Daoy (cell line): ENCODE data around the gene GTF3C5. TPM values are rescaled to one million over a fixed set of nuclear protein-coding genes. Genes with fewer than 3 reads are reported as not detected.

Experiments
- DNase-seq: peaks from one replicate; pipeline ENCODE4 v3.0.0-alpha.2; 2015; ENCODE audit warnings: low read depth
- total RNA-seq: library from RNA; depleted of rRNA; stranded (reverse); fragments of >200 nt; shearing (Covaris generic); gene quantifications from 2 replicates; pipeline ENCODE4 v1.2.3, GENCODE V29; 2014

The GTF3C5 gene
- total RNA-seq, 1 experiment from 2014 or later: 118 TPM

- DNase-seq: no peak
Measured at GRCh38 chr9:133031130-133031422, 279 bp downstream of the GTF3C5 start.

- DNase-seq: peak; percentile 21
Measured at GRCh38 chr9:133031496-133031911, 707 bp downstream of the GTF3C5 start.

GRCh38 chr9:133032171-133032570 lies 1.4 kb downstream of the GTF3C5 start:
- no peak for DNase-seq

GRCh38 chr9:133035669-133036068 lies 4.9 kb downstream of the GTF3C5 start:
- DNase-seq: no peak

- DNase-seq: no peak
Measured at GRCh38 chr9:133037775-133038515, 7.1 kb downstream of the GTF3C5 start.

- DNase-seq: peak; percentile 51
Measured at GRCh38 chr9:133040892-133041479, 10.2 kb downstream of the GTF3C5 start.

GRCh38 chr9:133041958-133042357 lies 11.2 kb downstream of the GTF3C5 start:
- DNase-seq: no peak

GRCh38 chr9:133042676-133043075 lies 11.9 kb downstream of the GTF3C5 start:
- DNase-seq: no peak

- no peak for DNase-seq
Measured at GRCh38 chr9:133043449-133044035, 12.7 kb downstream of the GTF3C5 start.

- no peak for DNase-seq
Measured at GRCh38 chr9:133044125-133044524, 13.3 kb downstream of the GTF3C5 start.

- no peak for DNase-seq
Measured at GRCh38 chr9:133044661-133045060, 13.9 kb downstream of the GTF3C5 start.

GRCh38 chr9:133045132-133045531 lies 14.3 kb downstream of the GTF3C5 start:
- no peak for DNase-seq

GRCh38 chr9:133046196-133046899 lies 15.6 kb downstream of the GTF3C5 start:
- DNase-seq: no peak

GRCh38 chr9:133046900-133047295 lies 16.1 kb downstream of the GTF3C5 start:
- no peak for DNase-seq

- peak; percentile 28 for DNase-seq
Measured at GRCh38 chr9:133048595-133048994, 17.8 kb downstream of the GTF3C5 start.

- no peak for DNase-seq
Measured at GRCh38 chr9:133049043-133049442, 18.2 kb downstream of the GTF3C5 start.

GRCh38 chr9:133050142-133050541 lies 19.3 kb downstream of the GTF3C5 start:
- DNase-seq: no peak

- DNase-seq: no peak
Measured at GRCh38 chr9:133050781-133051180, 20.0 kb downstream of the GTF3C5 start.

- no peak for DNase-seq
Measured at GRCh38 chr9:133051281-133051900, 20.6 kb downstream of the GTF3C5 start.

GRCh38 chr9:133051966-133052539 lies 21.3 kb downstream of the GTF3C5 start:
- no peak for DNase-seq

- DNase-seq: no peak
Measured at GRCh38 chr9:133054194-133054890, 23.5 kb downstream of the GTF3C5 start.
